GM21619 (cell line): ENCODE data around the gene GJC1.

Experiments used
- ATAC-seq: cut with Tn5 transposase; IDR thresholded peaks from one replicate; pipeline ENCODE4 v1.9.1; 2021; ENCODE audit not compliant: unreplicated experiment

The GJC1 gene

GRCh38 chr17:44779211-44780025 lies 50.7 kb downstream of the GJC1 start:
- ATAC-seq: no peak

GRCh38 chr17:44778656-44779210 lies 51.4 kb downstream of the GJC1 start:
- no peak for ATAC-seq

GRCh38 chr17:44777394-44778348 lies 52.4 kb downstream of the GJC1 start:
- no peak for ATAC-seq

GRCh38 chr17:44776628-44777393 lies 53.3 kb downstream of the GJC1 start:
- ATAC-seq: no peak

- peak; percentile 15 for ATAC-seq
Observed at GRCh38 chr17:44775838-44776621, 54.1 kb downstream of the GJC1 start.

- peak; percentile 72 for ATAC-seq
Observed at GRCh38 chr17:44775136-44775837, 54.8 kb downstream of the GJC1 start.

- ATAC-seq: peak; percentile 36
Observed at GRCh38 chr17:44774271-44775135, 55.6 kb downstream of the GJC1 start.

GRCh38 chr17:44773140-44773539 lies 56.9 kb downstream of the GJC1 start:
- no peak for ATAC-seq

GRCh38 chr17:44772308-44773045 lies 57.6 kb downstream of the GJC1 start:
- no peak for ATAC-seq

GRCh38 chr17:44770166-44770925 lies 59.7 kb downstream of the GJC1 start:
- no peak for ATAC-seq

GRCh38 chr17:44769647-44770084 lies 60.4 kb downstream of the GJC1 start:
- no peak for ATAC-seq

GRCh38 chr17:44769230-44769629 lies 60.9 kb downstream of the GJC1 start:
- no peak for ATAC-seq

GRCh38 chr17:44768505-44769142 lies 61.5 kb downstream of the GJC1 start:
- no peak for ATAC-seq

- no peak for ATAC-seq
Observed at GRCh38 chr17:44767493-44767892, 62.6 kb downstream of the GJC1 start.

- ATAC-seq: no peak
Observed at GRCh38 chr17:44766409-44767038, 63.6 kb downstream of the GJC1 start.

- ATAC-seq: no peak
Observed at GRCh38 chr17:44765965-44766364, 64.1 kb downstream of the GJC1 start.
